Posterior cingulate gyrus (tissue), 11 donors: ENCODE measurements around the gene IGIP.
A peak's percentile ranks its signal among the peaks of the same experiment; 100 is the strongest.

ENCODE experiments used
- DNase-seq, 10 donors: peaks; one replicate each; pipeline versions ENCODE4 v3.0.0 to v3.0.0-alpha.2; 2020 to 2021; ENCODE audit warnings: mixed read lengths in 3 of 10
- intact Hi-C: fragments of 100-400 bp; cut with DNase I; formaldehyde crosslinking; loops from one replicate; pipeline ENCODE4 v1.15.1; 2023

Gene IGIP

DNA sequence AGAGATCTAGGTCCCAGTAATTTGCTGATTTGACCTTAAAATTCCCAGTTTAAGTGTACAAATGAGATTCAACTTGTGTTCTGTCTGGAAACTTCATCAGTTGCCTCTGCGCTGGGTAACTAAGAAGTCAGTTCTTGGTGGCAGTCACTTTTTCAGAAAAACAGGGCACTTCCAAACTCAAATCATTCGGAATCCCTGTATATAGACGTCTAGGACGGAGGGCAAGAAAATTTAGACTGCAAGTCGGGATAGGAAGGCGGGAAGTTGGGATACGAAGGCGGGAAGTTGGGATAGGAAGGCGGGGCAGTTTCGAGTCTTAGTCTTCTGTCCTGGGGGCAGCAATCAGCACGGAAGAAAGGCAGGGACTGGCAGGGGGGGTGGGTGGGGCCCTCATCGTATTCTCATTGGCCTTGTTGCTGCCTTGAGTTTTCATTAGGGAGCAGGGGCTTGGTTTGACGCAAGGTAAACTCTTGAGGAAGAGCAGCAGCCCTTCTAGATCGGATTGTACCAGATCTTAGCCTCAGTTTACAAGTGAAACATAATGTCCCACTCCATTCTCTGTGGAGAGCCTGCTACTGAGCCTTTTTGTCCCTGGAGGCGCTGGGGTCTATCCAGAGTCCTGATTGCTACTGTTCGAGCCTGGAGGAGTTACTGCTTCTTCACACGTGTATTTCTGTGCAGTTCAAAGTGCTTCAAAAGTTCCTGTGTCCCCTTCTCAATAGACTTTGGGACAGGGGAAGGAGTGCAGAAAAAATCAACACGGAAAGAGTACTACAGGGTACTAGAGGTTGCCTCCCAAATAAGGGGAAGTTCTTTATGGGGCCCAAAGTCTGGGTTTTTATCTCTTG lies 14.5 kb upstream of the IGIP start:
- intact Hi-C loops: loop anchor here (5.0 kb wide), 1 partner anchor 36 kb away; no protein-coding TSS in a partner anchor
- no peak for DNase-seq

DNA sequence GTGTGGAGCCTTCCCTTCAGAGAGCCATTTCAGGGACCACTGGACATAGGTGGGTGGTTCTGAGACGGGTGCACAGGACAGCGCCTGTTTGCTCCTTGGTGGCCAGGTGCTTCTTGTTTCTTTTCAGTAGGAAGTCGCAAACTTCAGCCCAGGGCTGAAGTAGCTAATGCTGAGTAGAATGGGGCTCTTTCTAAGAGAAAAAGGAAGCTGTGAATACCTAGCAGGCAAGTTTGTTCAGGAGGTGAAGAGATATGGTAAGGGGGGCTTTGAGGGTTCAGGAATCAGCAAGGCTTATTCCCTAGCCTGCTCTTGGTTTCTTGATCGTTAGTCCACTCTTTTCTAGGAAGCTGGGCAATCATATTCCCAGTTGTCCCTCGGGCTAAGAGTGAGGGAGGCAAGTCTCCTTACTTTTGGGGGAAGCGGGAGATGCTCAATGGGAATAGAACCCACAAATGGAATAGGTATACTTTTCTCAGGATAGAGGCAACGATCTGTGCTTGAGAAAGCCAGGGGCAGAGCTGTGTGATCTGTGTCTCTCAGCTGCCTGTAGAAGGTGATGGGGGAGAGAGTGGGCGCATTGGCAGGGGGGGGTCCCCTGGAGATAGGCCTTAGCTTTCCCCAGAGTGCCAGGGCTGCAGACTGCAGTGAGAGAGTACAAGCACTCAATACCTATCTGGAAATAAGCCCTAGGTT lies 13.7 kb upstream of the IGIP start:
- DNase-seq: no peak
- intact Hi-C loops: loop anchor here (5.0 kb wide), 1 partner anchor 35 kb away; no protein-coding TSS in a partner anchor

DNA sequence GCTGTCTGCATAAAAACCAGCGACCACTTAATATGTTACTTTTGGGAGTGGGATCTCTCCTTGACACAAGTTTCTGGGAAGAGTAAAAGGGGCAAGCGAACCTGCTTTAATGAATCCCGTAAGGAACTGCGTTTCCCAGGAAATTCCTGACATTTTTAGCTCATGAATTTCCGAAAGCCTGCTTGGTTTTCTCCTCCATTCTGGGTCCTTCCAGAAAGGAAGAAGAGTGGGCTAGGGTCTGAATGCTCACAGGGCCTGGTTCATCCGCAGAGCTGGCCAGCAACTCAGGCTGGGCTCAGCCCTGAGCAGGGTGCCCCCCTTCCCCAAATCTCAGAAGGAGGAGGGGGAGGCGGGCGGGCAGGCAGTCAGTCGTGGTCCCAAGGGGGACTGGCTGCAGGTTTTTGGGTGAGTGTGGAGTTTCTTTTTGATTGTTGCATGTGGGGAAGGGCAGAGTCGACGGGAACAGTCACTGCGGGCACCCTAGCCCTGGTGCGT lies 13.0 kb upstream of the IGIP start:
- DNase-seq: no peak

DNA sequence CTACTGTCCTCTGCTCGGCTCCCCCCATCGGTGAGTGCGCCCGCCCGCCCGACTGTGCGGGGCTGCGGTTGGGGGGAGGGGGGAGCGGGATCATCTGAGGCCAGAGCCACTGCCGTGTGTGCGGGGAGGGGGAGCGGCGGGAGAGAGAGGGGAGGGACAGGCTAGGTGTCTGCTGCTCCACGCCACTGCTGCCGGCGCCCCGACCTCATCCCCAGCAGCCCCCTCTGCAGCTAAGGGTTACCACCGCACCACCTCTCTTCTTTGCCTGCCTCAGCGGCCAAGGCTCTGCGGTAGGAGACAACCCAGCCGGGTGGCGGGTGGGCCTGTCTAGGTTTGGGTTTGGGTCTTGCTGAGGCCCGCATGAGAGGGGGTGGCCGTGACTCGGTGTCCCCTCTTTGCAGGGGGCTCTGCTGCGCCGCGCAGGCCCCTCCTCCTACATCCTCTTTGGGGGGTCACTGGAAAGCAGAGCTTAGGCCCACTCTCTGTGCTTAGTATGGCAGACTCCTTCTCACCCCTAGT lies 12.5 kb upstream of the IGIP start:
- intact Hi-C loops: loop anchor here (5.0 kb wide), 1 partner anchor 34 kb away; no protein-coding TSS in a partner anchor
- peak in 7 of 10 donors; percentile 19 to 86 (median 32) for DNase-seq

More for the DNA sequence above, 13.0 kb upstream of the IGIP start:
- intact Hi-C loops: loop anchor here (5.0 kb wide), 1 partner anchor 35 kb away; no protein-coding TSS in a partner anchor

DNA sequence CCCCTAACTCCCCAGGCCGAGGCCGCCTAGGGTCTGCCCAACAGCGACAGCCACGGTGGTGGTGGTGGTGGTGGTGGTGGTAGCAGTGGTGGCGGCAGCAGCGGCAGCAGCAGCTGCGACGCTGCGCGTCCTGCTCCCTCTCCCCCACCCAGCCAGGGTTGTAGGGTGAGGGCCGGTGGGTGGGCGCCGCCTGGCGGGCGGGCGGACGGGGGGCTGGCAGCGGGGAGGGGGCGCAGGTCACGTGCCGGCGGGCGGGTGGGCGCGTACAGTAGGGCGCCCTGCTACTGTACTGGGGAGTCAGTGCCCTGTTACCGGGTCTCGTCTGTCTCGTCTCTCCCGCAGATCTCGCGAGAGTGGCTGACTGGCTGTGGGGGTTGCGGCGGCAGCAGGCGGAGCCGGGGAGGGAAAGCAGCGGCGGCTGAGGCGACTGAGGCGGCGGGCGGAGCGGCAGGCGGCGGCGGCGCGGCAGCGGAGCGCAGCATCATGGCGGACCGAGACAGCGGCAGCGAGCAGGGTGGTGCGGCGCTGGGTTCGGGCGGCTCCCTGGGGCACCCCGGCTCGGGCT lies 12.0 kb upstream of the IGIP start, which contains the start of gene PURA:
TSS of gene PURA (plus strand) at position 411 of the 565 bp plus-strand sequence. CDS start at position 484, 73 bp downstream.
- intact Hi-C loops: loop anchor here (5.0 kb wide), 1 partner anchor 34 kb away; no protein-coding TSS in a partner anchor
- DNase-seq: peak; percentile 80 to 98 (median 88)

DNA sequence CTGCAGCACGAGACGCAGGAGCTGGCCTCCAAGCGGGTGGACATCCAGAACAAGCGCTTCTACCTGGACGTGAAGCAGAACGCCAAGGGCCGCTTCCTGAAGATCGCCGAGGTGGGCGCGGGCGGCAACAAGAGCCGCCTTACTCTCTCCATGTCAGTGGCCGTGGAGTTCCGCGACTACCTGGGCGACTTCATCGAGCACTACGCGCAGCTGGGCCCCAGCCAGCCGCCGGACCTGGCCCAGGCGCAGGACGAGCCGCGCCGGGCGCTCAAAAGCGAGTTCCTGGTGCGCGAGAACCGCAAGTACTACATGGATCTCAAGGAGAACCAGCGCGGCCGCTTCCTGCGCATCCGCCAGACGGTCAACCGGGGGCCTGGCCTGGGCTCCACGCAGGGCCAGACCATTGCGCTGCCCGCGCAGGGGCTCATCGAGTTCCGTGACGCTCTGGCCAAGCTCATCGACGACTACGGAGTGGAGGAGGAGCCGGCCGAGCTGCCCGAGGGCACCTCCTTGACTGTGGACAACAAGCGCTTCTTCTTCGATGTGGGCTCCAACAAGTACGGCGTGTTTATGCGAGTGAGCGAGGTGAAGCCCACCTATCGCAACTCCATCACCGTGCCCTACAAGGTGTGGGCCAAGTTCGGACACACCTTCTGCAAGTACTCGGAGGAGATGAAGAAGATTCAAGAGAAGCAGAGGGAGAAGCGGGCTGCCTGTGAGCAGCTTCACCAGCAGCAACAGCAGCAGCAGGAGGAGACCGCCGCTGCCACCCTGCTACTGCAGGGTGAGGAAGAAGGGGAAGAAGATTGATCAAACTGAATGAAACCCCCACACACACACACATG lies 11.2 kb upstream of the IGIP start:
- intact Hi-C loops: loop anchor here (5.0 kb wide), 1 partner anchor 33 kb away; no protein-coding TSS in a partner anchor
- peak; percentile 21 to 86 (median 32) for DNase-seq

DNA sequence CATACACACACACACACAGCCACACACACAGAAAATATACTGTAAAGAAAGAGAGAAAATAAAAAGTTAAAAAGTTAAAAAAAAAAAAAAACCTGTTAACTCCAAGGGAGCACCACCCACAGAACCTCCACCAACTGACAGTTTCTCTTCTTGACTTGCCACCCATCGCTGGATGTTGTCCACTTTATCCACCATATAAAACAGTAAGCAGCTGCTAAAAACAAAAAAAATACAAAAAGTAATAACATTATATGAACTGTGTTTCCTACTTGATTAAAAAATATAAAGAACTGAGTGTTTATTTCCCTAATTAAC lies 10.6 kb upstream of the IGIP start:
- DNase-seq: no peak
- intact Hi-C loops: no loop called here

DNA sequence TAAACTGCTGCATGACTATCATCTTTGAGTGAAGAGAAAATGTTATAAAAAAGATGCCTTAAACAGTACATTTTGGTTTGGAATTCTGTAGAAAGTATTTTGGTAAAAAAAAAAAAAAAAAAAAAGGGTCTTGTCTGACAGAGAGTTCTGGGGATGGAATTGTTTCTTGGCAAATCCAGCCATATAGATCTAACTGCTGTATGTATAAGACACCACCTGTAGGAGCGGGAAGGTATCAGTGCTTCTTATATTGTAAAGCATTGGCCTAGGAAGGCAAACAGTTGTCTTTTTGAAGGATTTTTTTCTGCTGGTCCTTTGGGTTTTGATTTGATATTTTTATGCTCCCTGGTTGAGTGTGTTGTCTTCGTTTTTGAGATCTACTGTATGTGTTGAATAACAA lies 9.0 kb upstream of the IGIP start:
- intact Hi-C loops: no loop called here

DNA sequence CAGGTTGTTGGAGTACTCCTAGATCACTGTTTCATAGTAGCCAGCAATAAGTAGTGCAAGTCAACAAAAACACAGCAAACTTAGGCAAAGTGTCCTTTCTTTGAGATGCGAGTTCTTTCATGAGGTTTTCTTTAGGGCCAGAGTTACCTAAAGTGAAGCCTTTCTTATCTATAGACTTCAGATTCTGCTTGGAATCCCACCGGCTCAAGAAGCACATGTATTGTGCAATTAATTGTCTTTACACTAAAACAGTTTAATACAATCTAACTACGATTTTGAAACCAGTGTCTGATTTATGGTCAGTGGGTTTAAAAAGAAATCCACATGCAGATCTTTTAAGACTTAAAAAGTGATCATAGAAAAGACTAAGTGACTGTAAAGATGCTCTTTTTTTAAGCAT lies 8.2 kb upstream of the IGIP start:
- DNase-seq: no peak
- intact Hi-C loops: no loop called here

More for the DNA sequence above, 9.0 kb upstream of the IGIP start:
- DNase-seq: no peak

DNA sequence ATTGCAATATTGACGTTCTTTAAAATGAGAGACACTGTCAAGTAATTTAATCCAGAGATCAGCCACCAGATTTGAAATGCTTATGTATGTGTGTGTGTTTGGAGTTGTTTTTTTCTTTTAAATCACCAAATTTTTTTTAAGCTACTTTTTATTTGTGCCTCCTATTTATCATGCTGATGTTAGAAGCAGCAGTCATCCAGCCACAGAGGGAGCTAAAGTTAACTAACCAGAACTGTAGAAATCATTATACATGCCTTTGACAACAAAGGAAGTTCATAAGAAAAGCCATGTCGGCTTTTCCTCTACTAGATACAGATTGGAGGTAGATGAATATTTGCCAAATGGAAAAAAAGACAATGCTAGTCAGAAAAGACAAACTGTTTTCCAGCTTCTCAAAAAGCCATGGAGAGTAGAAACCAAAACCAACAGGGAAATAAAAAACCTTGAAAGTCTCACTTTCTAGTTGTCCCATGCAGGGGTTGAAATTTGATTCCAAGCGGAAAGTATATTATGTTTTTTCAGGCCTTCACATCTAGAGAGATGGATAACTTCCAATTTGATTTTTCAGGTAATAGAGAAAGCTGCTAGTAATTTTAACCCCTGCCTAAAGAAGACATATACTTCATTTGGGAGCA lies 7.3 kb upstream of the IGIP start:
- intact Hi-C loops: no loop called here
- DNase-seq: no peak

DNA sequence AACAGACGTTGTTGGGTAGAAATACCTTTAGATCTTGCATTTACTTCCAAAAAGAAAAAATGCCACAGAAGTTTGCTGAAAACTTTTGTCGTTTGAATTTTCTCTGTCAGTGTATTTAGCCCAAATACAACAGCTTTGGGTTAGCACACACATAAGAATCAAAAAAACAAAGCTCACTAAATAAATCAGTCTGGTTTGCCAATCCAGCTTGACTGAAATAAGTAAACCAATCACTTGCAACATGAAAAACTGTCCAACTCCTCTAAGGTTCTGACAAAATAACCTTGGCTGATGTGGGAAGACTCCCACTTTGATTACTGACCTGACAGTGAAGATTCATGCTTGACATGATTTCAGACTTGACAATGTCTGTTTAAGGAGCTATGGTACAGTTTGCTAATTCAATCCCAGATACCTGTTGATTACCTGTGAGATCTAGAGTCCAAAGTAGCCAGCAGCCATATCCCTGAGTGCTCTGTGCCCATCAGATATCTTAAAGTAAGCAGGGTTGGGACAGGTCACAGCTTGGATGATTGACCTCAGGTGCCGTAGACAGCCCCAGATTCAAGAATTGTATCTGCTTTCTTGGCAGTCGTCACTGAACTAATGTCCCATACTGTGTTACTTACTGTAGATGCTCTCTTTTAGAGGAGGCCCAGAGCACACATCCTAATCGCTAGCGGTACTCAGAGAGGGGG lies 727 bp downstream of the IGIP start:
- intact Hi-C loops: no loop called here
- DNase-seq: no peak

DNA sequence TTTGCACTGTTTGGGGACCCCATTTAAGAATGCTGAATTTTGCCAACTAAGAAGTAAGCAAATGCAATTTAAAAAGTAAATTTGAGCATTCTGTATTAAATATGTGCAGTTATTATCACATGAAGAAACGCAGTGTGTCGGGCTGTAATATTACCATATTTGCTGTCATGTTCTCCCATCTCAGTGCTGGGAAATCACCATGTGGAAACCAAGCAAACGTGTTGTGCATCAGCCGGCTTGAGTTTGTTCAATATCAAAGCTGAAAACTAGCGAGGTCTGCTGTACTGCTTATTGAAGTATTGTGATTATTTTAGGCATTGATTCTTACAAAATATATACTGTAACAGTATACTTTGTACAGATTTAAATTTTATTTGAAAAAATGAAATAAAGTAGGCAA lies 2.6 kb downstream of the IGIP start:
- intact Hi-C loops: no loop called here

DNA sequence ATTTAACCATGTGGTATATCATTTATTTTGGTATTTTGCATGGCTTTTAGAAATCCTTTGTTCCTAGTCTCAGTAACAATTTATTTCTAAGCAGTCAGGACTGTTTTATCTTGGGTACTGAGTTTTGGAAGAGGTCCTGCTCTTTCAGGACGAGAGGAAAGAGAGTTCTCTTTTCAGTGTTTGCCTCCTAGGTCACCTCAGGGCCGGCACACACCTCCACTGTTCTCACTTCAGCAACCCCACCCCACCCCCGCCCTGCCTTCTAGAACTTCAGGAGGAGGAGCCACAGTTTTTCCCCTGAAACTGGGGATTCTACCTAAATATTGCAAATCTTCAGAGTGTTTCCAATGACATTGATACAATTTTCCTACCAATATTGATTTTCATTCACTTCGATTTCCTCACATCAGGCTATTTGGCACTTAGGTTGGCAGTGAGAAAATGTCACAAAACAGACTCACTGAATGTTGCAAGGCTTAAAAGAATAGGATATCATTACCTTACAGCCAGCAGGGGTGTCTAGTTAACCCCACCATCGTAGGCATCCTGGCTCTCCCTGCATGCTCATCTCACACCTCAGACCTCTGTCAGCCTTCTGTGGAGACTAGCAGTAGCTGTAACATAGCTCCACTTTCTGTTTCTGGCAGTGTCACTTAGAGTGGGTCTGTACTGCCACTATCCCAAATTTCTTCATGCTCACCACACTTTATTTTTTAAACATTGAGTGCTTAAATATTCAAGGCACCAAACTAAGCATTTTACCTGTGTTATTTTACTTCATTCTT lies 5.4 kb downstream of the IGIP start:
- no peak for DNase-seq
- intact Hi-C loops: no loop called here

More for the DNA sequence above, 2.6 kb downstream of the IGIP start:
- no peak for DNase-seq

DNA sequence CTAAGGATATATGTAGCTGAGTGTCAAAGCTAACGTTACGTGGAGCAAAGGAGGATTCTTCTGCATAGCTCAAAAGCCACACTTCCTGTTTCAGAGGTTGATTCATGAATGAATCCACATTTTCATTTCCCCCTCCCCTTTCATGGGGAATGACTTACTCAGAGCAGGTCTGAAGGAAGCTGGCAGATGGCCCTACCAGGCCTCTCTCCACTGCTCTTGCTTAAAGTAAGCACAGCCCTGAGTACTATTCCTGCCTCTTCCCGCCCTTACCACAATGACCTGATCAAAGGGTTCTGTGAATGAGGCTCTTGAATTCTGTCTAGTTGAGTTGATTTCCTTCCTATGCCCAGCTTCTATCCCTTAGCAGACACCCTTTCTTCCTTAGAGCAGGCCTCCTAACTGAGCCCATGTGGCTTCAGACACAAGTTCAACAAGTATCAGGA lies 6.3 kb downstream of the IGIP start:
- no peak for DNase-seq
- intact Hi-C loops: no loop called here

DNA sequence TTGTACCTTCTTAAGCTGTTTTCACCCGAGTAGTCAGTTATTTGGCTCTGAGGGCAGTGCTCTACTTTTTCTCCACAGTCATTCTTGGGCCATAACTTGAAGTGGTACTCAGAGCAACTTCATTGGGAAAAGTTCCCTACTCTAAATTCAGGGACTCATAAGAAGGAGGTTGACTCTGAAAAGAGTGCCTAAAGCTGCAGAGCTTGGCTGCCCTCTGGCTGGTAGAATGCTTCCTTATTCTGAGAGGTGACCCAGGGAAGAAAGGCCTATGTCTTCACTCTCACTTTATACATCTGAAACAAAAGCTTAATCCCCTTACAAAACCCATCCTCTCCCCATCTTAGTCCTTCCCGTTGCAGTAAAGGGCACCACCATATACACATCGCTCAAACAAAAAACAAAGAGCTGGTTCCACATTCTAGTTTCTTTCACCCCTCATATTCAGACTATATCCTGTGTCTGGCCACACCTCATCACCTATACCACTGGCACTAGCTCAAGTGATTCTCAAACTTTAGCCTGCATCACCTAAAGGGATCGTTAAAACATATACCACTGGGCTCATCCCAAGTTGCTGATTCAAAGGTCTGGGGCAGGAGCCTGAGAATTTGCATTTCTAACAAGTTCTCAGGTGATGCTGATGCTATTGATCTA lies 7.9 kb downstream of the IGIP start:
- DNase-seq: no peak
- intact Hi-C loops: no loop called here

DNA sequence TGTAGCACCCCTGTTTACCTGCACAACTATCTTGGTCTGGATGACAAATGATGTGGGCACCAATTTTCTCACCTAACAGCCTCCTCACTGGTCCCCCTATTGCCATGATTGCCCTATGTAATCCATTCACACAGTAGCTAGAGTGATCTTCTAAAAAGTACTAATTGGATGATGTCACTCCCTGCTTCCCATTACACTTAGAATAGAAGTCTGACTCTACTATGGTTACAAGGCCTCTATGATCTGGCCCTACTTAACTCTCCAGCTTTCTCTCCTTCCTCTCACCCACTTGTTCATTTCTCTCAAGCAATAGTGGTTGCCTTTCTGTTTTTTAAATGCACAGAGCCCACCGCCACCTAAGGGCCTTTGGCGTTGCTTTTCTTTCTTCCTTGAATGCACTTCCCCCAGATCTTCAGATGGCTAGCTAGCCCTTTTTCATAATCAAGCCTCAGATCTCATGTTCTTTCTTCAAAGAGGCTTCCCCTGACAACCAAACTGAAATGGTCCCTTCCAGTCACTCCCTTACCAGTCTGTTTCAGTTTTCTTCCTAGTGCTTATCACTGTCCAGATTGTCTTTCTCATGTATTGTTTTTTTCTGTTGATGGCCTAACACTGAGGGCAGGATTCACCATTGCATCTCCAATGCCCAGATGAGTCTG lies 8.7 kb downstream of the IGIP start:
- intact Hi-C loops: no loop called here
- no peak for DNase-seq

DNA sequence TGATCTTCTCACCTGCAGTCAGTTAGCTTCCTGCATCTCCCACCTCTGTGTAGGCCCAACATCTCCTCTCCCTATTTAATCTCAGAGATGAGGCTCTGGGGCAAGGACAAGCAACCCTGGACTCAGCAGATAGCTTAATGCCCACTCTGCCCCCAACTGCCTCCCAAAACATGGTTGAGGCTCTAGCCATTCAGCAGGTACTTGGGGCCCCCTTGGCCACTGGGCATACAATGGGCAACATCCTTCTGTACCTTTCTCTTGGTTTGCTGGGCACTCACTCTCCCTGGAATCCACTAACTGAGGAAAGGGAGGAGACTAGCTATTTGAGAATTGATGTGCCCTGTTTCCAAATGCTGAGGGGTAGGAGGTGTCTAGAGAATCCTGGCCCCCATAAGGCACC lies 9.4 kb downstream of the IGIP start:
- intact Hi-C loops: no loop called here
- DNase-seq: no peak
